Epithelial cell of esophagus (primary cell): ENCODE measurements around the gene MAP3K2.

Experiments used
- DNase-seq: peaks from one replicate; pipeline ENCODE4 v3.0.0; 2010; ENCODE audit warnings: low read depth
- H3K4me3 ChIP-seq: 2 replicates; pipeline ENCODE4 v1.5.1; 2011; ENCODE audit warnings: mild to moderate bottlenecking, low read length, control low read depth
- TF ChIP-seq, protein P1 (sequence below): IDR thresholded peaks from 2 replicates; pipeline ENCODE4 v1.5.1; 2011; ENCODE audit warnings: low read depth, mild to moderate bottlenecking, low read length, control low read depth, inconsistent platforms; ENCODE audit not compliant: insufficient read depth; ENCODE audit errors: missing control alignments

Gene MAP3K2

DNA sequence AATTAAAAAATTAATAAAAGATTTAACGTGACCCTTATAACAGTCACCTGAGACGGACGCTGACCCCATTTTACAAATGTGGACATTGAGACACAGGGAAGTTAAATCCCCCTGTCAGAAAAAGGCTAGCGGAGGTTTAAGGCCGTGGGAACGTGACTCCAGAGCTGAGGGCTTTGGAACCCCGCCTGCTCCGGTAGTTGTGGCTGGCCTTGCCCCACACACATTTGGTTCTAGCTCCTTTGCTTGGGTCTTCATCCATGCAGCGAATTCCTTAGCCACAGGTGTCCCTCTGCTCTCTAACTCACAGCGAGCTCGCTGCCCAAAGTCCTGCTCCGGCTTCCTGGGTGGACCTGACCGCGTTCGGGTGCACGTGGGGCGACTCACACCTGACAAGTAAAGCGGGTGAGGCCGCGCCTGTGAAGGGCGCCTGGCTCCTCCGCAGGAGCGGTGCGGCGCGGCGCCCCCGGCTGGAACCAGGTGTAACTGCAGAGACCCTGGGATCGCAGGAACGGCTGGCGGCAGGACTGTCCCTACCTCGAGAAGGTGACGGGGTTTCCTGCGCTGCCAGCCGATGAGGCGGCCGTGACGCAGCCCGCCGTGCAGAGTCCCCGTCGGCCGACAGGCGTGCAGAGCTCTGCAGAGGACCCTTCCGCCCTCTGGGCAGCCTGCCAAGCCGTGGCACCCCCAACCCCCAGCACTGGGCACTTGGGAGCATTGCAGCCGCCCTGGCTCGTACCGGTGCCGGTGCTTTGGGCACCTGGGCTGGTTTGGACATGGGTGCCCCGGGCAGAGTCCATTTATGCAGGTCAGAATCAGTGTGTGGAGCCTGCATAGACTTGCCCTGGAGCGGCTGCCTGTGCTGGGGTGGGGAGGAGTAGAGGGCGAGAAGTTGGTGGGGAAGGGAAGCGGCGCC is 28.1 kb upstream of the MAP3K2 start:
- DNase-seq: peak; percentile 77
- TF ChIP-seq, protein P1, sequence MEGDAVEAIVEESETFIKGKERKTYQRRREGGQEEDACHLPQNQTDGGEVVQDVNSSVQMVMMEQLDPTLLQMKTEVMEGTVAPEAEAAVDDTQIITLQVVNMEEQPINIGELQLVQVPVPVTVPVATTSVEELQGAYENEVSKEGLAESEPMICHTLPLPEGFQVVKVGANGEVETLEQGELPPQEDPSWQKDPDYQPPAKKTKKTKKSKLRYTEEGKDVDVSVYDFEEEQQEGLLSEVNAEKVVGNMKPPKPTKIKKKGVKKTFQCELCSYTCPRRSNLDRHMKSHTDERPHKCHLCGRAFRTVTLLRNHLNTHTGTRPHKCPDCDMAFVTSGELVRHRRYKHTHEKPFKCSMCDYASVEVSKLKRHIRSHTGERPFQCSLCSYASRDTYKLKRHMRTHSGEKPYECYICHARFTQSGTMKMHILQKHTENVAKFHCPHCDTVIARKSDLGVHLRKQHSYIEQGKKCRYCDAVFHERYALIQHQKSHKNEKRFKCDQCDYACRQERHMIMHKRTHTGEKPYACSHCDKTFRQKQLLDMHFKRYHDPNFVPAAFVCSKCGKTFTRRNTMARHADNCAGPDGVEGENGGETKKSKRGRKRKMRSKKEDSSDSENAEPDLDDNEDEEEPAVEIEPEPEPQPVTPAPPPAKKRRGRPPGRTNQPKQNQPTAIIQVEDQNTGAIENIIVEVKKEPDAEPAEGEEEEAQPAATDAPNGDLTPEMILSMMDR: peak; percentile 62
- H3K4me3 ChIP-seq: peak overlapping the region; percentile 41

DNA sequence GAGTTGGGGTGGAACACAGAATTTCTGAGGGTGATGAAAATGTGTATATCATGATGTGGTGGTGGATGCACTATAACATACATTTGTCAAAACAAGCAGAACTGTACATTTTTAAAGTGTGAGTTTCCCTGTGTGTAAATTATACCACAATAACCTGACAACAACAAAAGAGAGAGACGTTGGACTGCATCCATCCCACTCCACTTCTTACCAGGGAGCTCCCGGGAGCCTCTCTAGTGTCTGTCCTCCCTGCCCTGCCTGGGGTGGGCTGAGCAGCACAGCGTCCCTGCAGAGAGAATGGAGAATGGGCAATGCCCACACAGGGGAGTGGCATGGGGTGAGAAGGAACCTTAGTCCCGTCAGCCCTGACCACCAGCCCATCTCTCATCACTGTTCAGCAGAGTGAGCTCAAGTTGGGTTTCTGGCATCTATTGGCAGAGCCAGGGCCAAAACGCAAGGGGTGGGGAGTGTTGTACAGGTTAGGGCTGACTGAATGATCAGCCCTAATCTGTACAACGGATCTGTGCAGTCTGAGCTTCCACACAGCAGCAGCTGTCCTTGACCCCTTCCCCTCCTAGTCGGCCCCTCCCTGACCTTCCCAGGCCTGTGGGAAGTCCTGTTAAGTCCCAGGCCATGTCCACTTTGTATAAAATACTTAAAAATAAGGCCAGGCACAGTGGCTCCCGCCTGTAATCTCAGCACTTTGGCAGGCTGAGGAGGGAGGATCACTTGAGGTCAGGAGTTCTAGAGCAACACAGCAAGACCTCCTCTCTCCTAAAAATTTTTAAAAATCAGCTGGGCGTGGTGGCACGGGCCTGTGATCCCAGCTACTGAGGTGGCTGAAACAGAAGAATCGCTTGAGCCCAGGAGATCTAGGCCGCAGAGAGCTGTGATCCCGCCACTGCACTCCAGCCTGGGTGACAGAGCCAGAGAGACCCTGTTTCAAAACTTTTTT is 27.1 kb upstream of the MAP3K2 start:
- no peak overlapping the region for H3K4me3 ChIP-seq
- no peak for DNase-seq
- TF ChIP-seq, protein P1: no peak

DNA sequence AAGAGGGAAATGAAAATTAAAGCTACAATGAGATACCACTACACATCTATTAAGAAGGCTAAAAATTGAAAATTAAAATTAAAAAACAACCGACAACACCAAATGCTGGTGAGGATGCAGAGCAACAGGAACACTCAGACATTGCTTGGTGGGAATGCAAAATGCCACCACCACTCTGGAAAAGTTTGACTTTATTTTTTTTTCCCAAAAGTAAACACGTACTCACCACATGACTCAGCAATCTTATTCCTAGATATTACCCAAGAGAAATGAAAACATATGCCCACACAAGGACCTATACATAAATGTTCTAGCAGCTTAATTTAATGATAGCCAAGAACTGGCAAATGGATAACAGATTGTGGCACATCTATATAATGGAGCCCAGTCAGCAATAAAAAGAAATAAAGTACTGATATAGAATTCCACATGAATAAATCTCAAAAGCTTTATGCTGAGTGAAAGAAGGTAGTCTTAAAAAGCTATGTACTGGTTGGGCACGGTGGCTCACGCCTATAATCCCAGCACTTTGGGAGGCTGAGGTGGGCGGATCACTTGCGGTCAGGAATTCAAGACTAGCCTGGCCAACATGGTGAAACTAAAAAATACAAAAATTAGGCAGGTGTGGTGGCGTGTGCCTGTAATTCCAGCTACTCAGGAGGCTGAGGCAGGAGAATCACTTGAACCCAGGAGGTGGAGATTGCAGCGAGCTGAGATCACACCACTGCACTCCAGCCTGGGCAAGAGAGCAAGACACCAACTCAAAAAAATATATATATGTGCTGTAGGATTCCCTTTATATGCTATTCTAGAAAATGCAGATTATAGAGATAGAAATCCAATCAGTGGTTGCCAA is 26.2 kb upstream of the MAP3K2 start:
- TF ChIP-seq, protein P1: no peak
- no peak overlapping the region for H3K4me3 ChIP-seq
- DNase-seq: peak; percentile 71

DNA sequence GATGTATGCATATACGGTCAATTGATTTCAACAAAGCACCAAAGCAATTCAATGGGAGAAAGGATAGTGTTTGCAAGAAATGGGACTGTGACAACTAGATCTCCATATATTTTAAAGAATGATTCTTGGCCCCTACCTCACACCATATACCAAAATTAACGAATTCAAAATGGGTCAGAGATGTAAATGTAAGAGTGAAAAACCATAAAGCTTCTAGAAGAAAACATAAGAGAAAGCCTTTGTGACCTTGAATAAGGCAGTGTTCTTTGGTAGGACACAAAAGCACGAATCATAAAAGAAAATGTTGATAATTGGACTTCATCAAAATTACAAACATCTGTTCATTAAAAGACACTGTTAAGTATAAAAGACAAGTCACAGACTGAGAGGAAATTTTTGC is 25.4 kb upstream of the MAP3K2 start:
- TF ChIP-seq, protein P1: no peak
- no peak for DNase-seq
- no peak overlapping the region for H3K4me3 ChIP-seq

DNA sequence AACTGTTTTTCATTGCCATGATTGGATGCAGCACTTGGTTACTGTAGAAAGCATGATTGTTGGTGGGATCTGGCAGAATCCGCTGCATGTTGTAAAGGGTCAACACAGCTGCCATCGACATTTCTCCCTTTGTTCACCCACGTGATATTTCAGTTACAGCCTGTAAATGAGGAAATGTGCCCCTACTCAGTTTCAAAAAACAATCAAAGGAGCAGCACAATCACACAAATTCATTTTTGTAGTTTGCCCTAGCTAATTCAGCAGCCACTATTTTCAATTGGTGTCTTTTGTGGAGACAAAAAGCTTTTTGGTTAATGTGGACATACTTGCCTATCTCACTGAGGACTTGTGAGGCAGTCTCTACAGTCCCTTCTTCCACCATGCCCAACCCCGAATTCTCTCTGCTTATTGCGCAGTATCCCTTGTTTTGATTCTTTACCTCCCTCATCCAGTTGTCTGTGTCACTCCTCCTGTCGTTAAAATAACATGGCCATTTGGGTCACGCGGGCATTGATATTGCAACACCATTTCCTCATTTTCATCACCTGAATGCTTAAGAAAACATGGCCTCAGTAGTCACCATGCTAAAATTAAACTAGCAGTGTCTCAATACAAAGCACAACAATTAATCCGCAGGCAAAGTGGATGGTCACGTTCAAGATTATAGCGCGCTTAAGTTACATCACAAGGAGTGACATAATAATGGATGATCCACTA is 24.0 kb upstream of the MAP3K2 start:
- H3K4me3 ChIP-seq: no peak overlapping the region
- TF ChIP-seq, protein P1: no peak
- DNase-seq: peak; percentile 60
